HG02571 (cell line): Measurements from ENCODE around the gene SV2B.
"Not testable (repeated sequence)": the region's sequence is repeated elsewhere in the genome, so short reads cannot be mapped to it uniquely, and the experiment has no call there.

ENCODE experiments used
- ATAC-seq: cut with Tn5 transposase; IDR thresholded peaks from one replicate; pipeline ENCODE4 v1.9.1; 2021; ENCODE audit warnings: mild to moderate bottlenecking, moderate library complexity; ENCODE audit not compliant: unreplicated experiment

SV2B gene

DNA sequence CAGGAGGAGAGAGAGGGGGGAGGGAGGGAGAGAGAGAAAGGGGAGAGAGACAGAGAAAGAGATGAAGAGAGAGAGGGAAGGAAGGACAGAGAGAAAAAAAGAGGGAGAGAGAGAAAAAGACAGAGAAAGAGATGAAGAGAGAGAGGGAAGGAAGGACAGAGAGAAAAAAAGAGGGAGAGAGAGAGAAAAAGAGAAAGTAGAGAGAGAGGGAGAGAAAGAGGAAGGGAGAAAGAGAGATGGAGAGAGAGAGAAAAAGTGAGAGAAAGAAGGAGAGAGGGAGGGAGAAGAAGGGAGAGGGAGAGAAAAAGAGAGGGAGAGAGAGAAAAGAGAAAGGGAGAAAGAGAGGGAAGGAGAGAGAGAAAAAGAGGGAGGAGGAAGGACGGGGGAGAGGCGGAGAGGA lies 204.2 kb downstream of the SV2B start:
- no peak for ATAC-seq

- ATAC-seq: no peak
These were observed 204.7 kb downstream of the SV2B start for GRCh38 chr15:91304786-91305185.

GRCh38 chr15:91306144-91306543 lies 206.1 kb downstream of the SV2B start:
- no peak for ATAC-seq

- no peak for ATAC-seq
These were observed 207.5 kb downstream of the SV2B start for GRCh38 chr15:91307601-91308000.

- no peak for ATAC-seq
These were observed 208.1 kb downstream of the SV2B start for GRCh38 chr15:91308199-91308598.

GRCh38 chr15:91308855-91309254 lies 208.8 kb downstream of the SV2B start:
- ATAC-seq: no peak

- no peak for ATAC-seq
These were observed 211.9 kb downstream of the SV2B start for GRCh38 chr15:91311986-91312385.

GRCh38 chr15:91316126-91316525 lies 216.1 kb downstream of the SV2B start:
- no peak for ATAC-seq

DNA sequence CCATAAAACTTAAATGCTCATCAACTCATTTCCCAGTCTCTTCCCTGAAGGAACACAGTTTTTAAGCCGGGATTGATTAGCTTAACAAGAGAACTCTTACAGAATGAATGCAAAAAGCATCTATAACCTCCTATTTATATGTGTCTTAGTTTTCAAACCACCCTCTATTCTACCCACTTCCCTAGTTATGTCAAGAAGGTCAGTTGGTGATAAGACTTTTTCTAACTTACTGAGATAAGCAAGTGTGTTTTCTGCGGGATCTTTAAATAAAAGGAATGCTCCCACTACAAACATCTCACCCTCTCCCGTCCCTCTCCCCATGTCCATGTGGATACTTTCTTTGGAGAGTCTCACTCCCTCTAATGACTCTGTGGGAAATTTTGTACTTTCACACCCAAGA lies 218.5 kb downstream of the SV2B start:
- no peak for ATAC-seq

- no peak for ATAC-seq
These were observed 218.9 kb downstream of the SV2B start for GRCh38 chr15:91318931-91319330.

DNA sequence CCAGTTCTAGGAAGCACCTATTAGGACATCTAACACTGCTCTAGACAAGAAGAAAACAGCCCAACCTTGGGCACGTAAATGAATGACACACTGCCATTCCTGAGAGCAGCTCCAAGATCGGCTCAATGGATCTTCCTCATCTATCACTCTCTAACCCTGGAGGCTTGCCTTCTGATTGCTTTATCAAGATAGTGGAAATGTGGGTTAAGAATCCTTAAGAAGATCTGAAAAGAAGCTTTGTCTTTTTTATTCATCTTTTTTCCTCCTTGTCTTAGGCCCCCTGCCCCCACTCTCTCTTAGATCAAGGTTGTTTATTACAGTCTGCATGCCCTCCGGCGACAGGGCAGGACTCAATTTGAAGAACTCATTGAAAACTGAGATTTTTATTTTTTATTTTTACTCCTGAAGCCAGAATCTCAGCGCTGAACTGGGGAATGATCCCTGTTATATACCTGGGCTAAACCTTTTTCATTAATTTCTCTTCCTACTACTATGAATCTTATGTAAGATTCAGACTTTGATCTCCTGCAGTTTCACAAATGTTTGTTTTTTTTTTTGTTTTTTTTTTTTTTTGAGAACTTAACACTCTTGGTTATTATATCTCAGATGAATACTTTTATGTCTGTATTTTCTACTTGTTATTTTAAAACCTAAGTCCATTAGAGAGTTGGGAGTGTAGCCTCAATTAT lies 219.5 kb downstream of the SV2B start:
- no peak for ATAC-seq

DNA sequence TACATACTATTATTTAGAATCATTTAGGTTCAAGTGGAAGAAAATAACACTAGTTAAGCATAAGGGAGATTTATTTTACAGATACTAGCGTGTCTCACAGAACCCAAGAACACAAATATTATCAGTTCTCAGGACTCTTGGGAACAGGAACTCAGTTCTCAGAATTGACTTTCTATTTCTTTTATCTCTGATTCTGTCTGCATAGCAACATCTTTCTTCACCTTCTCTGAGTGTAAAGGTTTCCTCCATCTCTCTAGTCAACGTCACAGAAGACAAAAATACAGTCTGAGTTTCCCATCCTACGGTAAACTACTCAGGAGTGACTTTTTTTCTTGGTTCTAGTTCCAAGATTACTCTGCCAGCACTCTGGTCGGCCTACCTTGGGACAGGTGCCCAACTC lies 220.0 kb downstream of the SV2B start:
- no peak for ATAC-seq

- no peak for ATAC-seq
These were observed 229.9 kb downstream of the SV2B start for GRCh38 chr15:91329914-91330313.

- no peak for ATAC-seq
These were observed 231.5 kb downstream of the SV2B start for GRCh38 chr15:91331581-91331980.

GRCh38 chr15:91335702-91336101 lies 235.6 kb downstream of the SV2B start:
- ATAC-seq: no peak

GRCh38 chr15:91336687-91337086 lies 236.6 kb downstream of the SV2B start:
- no peak for ATAC-seq

DNA sequence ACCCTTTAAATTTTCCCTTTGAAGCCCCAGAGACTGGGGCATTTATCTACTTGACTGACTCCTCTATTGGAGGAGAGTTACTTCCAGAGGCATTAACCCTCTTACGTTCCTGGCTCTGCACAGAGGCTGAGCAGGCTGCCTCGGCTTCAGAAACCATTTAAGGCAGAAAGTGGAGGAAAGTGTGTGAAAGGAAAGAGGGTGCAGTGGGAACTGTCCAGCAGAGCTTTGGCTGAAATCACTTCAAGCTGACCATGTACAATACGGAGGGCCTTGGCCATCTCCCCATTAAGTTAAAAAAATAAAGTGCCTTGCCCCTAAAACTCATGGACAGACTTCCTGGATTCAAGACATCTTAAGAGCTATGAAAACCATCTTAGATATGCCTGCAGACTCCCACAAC lies 238.7 kb downstream of the SV2B start:
- no peak for ATAC-seq

- no peak for ATAC-seq
These were observed 242.0 kb downstream of the SV2B start for GRCh38 chr15:91342097-91342496.

DNA sequence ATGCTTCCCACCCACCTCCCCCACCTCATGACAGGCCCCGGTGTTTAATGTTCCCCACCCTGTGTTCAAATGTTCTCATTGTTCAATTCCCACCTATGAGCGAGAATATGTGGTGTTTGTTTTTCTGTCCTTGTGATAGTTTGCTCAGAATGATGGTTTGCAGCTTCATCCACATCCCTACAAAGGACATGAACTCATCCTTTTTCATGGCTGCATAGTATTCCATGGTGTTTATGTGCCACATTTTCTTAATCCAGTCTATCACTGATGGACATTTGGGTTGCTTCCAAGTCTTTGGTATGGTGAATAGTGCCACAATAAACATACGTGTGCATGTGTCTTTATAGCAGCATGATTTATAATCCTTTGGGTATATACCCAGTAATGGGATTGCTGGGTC lies 244.9 kb downstream of the SV2B start:
- not testable (repeated sequence) for ATAC-seq

DNA sequence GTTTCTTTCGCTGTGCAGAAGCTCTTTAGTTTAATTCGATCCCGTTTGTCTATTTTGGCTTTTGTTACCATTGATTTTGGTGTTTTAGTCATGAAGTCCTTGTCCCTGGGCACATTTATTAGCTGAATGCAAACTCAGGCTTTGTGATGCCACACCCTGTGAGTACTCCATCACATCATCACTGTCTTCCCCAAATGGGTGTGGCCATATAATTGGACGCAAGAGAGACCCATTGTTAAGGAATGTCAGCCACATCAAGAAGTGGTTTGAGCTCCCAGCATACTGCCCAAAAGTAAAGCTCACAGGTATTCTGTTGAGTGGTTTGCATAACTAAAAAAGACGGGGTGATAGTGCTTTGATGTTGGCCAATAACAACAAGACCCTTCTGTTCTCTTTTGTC lies 245.7 kb downstream of the SV2B start:
- no peak for ATAC-seq

GRCh38 chr15:91346259-91346658 lies 246.2 kb downstream of the SV2B start:
- no peak for ATAC-seq

DNA sequence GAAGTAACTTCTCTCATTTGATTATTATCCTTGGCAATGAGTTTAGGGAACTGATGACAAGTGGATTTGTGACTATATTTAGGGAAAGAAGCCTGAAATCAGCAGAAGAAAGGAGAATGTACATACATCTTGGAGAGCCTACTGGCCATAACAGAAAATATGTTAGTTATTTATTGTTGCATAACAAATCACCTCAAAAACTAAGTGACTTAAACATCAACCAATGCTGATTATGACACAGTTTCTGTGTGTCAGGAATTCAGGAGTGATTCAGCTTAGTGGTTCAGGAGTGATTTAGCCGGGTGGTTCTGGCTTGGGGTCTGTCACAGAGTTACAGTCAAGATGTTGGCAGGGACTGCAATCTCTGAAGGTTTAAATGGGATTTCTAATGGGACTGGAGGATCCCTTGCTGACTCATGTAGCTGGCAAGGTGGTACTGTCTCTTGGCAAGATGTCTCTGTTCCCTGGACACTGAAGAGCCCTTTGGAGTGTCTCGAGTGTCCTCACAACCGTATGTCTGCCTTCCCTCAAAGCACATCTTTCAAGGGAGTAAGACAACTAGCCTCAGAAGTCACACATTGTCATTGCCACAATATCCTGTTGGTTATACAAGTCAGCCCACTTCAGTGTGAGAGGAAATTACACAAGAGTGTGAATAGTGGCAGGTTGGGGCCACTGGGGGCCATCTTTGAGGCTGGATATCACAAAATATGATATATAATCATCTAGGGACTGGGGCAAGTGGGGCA lies 248.9 kb downstream of the SV2B start:
- no peak for ATAC-seq
